A673 (cell line): Measurements from ENCODE around the gene PLCB4. TPM values are rescaled to one million over a fixed set of nuclear protein-coding genes. Genes with fewer than 3 reads are reported as not detected.

Experiments used
- BruUV-seq: library from RNA; stranded (reverse); fragments of 400-500 nt; replicated peaks from 2 replicates; lab custom pipeline; 2021; lab: Mats Ljungman, UMichigan
- CTCF ChIA-PET: fragments of 300-600 bp; sonication (Branson Sonifier 250); formaldehyde crosslinking; loops from one replicate; lab custom pipeline; 2022; ENCODE audit warnings: antibody characterized with exemption; lab: Charles Lee
- POLR2A ChIA-PET: fragments of 300-600 bp; sonication (Branson Sonifier 250); formaldehyde crosslinking; loops from one replicate; lab custom pipeline; 2022; ENCODE audit warnings: antibody characterized with exemption; ENCODE audit not compliant: low non-redundant PET; lab: Charles Lee
- DNase-seq: peaks from one replicate; pipeline ENCODE4 v3.0.0-alpha.2; 2015; ENCODE audit warnings: low spot score
- H3K27ac ChIP-seq: fragments of 200-600 bp; sonication (generic); 2 replicates; pipeline ENCODE4 v1.5.1; 2016; ENCODE audit warnings: mixed run types, low read depth, mild to moderate bottlenecking, mixed read lengths, antibody characterized with exemption, low read length; ENCODE audit not compliant: poor library complexity, severe bottlenecking
- H3K27me3 ChIP-seq: fragments of 200-600 bp; sonication (generic); replicated peaks from 2 replicates; pipeline ENCODE4 v1.6.1; 2017; ENCODE audit warnings: mixed run types, low read depth, mild to moderate bottlenecking, mixed read lengths, antibody characterized with exemption, low read length; ENCODE audit not compliant: insufficient read depth, poor library complexity
- H3K36me3 ChIP-seq: fragments of 200-600 bp; sonication (generic); 2 replicates; pipeline ENCODE4 v1.6.1; 2016; ENCODE audit warnings: mixed run types, mild to moderate bottlenecking, mixed read lengths, antibody characterized with exemption, low read length; ENCODE audit not compliant: insufficient read depth, poor library complexity, severe bottlenecking
- H3K4me1 ChIP-seq: fragments of 200-600 bp; sonication (generic); 2 replicates; pipeline ENCODE4 v1.6.1; 2017; ENCODE audit warnings: mixed run types, mild to moderate bottlenecking, mixed read lengths, antibody characterized with exemption, low read length; ENCODE audit not compliant: insufficient read depth, poor library complexity, severe bottlenecking
- H3K4me3 ChIP-seq: fragments of 200-600 bp; sonication (generic); 2 replicates; pipeline ENCODE4 v1.5.1; 2016; ENCODE audit warnings: low read depth, mixed run types, mild to moderate bottlenecking, mixed read lengths, low read length; ENCODE audit not compliant: poor library complexity, severe bottlenecking
- H3K9me3 ChIP-seq: fragments of 200-600 bp; sonication (generic); 2 replicates; pipeline ENCODE4 v1.6.1; 2016; ENCODE audit warnings: mixed run types, low read depth, mild to moderate bottlenecking, mixed read lengths, antibody characterized with exemption, low read length; ENCODE audit not compliant: poor library complexity, severe bottlenecking
- EZH2 ChIP-seq: fragments of 200-600 bp; sonication (generic); IDR thresholded peaks from 2 replicates; pipeline ENCODE4 v1.6.1; 2017; ENCODE audit warnings: borderline replicate concordance, low read depth, mild to moderate bottlenecking, mixed read lengths, antibody characterized with exemption, low read length; ENCODE audit not compliant: poor library complexity, severe bottlenecking
- intact Hi-C: fragments of 100-400 bp; cut with micrococcal nuclease; formaldehyde crosslinking; loops from one replicate; pipeline ENCODE4 v1.10.0; 2022; ENCODE audit not compliant: unreplicated experiment
- total RNA-seq: library from RNA; stranded (reverse); gene quantifications from 2 replicates; pipeline ENCODE4 v1.2.3, GENCODE V29; 2021
- TF ChIP-seq, protein P1 (sequence below): fragments of 300-800, 200-600 bp; sonication (generic); conservative IDR thresholded peaks from 2 replicates; pipeline ENCODE4 v1.5.1; 2017; ENCODE audit warnings: low read depth, mild to moderate bottlenecking, antibody characterized with exemption, low read length, moderate library complexity, mixed read lengths

PLCB4 gene
- total RNA-seq, 1 experiment from 2014 or later: 6.2 TPM

DNA sequence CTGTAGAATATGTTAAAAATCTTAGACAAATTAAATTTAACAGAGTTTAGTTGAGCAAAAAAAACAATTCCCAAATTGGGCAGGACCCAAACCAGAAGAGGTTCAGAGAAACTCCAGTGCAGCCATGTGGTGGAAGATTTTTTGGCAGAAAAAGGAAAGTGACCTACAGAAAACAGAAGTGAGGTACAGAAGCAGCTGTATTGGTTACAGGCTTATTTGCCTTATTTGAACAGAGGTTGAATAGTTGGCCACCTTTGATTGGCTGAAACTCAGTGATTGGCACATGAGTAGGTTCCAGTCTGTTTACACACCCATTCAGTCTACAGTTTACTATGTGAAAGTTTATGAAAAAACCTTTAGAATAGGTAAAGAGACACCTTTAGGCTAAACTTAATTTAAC is 334.6 kb downstream of the PLCB4 start:
- CTCF ChIA-PET: no interaction called here

DNA sequence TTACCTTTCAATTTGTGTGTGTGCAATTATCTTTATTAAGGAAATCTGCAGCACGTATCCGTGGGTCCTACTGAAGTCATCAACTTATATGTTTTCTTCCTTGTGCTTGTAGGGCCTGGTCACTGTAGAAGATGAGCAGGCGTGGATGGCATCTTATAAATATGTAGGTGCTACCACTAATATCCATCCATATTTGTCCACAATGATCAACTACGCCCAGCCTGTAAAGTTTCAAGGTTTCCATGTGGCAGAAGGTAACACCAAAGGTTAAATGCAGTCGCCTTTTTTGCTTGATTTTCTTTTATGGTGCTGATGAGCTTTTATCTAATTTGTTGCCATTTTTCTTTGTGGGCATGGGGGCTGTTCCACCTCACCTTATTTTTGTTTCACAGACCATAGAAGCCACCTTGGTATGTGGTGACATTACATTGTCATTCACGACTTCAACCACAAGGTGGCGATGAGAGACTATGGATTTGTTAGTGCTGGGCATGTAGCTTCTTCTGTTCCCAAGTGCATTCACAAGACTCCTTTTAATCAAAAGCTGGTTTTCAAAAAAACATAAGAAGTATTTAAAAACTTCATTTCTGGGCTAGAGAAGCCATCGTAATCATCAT is 339.0 kb downstream of the PLCB4 start:
- no peak for TF ChIP-seq EZH2
- TF ChIP-seq, protein P1, sequence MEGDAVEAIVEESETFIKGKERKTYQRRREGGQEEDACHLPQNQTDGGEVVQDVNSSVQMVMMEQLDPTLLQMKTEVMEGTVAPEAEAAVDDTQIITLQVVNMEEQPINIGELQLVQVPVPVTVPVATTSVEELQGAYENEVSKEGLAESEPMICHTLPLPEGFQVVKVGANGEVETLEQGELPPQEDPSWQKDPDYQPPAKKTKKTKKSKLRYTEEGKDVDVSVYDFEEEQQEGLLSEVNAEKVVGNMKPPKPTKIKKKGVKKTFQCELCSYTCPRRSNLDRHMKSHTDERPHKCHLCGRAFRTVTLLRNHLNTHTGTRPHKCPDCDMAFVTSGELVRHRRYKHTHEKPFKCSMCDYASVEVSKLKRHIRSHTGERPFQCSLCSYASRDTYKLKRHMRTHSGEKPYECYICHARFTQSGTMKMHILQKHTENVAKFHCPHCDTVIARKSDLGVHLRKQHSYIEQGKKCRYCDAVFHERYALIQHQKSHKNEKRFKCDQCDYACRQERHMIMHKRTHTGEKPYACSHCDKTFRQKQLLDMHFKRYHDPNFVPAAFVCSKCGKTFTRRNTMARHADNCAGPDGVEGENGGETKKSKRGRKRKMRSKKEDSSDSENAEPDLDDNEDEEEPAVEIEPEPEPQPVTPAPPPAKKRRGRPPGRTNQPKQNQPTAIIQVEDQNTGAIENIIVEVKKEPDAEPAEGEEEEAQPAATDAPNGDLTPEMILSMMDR: peak; percentile 86
- no peak overlapping the region for H3K27ac ChIP-seq
- ChIA-PET POLR2A (no interaction called here), CTCF (interaction anchor here (0.6 to 3.0 kb wide), 6 partner anchors 15 to 1411 kb away, joined by 3 to 57 read pairs (median 6); no protein-coding TSS in a partner anchor)
- H3K27me3 ChIP-seq: no peaks in the 10 kb centered on the region
- peak; percentile 67 for DNase-seq
- no peaks in the 10 kb centered on the region for H3K9me3 ChIP-seq
- intact Hi-C loops: loop anchor here (1.0 kb wide), 1 partner anchor 202 kb away; no protein-coding TSS in a partner anchor
- no peaks in the 10 kb centered on the region for H3K36me3 ChIP-seq
- no peaks in the 10 kb centered on the region for H3K4me1 ChIP-seq
- H3K4me3 ChIP-seq: no peak overlapping the region
- no TSS peak for BruUV-seq

More for the DNA sequence above, 334.6 kb downstream of the PLCB4 start:
- no peak overlapping the region for H3K27ac ChIP-seq
- TF ChIP-seq EZH2: no peak
- TF ChIP-seq, protein P1: no peak
- no peaks in the 10 kb centered on the region for H3K9me3 ChIP-seq
- intact Hi-C loops: no loop called here
- no peaks in the 10 kb centered on the region for H3K4me1 ChIP-seq
- POLR2A ChIA-PET: no interaction called here
- no peaks in the 10 kb centered on the region for H3K36me3 ChIP-seq
- no TSS peak for BruUV-seq
- no peak overlapping the region for H3K4me3 ChIP-seq
- H3K27me3 ChIP-seq: no peaks in the 10 kb centered on the region
- no peak for DNase-seq

DNA sequence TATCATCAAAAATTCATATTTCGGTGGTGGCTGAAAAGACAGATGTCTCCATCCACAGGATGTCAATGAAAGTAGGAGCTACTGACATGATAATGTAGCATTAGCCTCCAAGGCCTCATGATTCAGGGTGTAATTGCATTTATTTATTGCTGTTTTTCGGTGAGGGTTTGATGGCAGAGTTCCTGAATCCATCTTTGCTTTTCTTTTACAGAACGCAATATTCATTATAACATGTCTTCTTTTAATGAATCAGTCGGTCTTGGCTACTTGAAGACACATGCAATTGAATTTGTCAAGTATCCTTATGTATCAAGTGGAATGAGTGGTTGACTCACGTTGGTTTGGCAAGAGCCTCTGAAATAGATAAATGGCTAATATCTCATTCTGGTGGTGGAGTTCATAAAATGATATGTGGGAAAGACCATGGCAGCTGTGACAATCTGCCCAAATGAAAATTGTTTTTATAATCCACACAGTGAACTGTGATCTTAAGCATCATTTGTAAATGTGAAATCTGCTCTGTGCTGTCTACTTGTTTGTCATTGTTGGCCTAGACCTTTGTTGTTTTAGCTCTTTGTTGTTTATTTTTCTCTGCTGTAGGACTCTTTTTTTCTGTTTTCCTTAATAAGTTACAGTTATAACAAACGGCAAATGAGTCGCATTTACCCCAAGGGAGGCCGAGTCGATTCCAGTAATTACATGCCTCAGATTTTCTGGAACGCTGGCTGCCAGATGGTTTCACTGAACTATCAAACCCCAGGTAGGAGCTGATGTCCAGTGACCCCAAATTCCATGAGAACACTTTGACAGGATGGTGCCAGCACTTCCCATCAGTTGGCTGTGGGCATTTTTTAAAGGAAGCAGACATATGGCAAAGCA is 339.8 kb downstream of the PLCB4 start:
- intact Hi-C loops: loop anchor here (1.0 kb wide), 1 partner anchor 202 kb away; no protein-coding TSS in a partner anchor
- no peak for DNase-seq
- no peak overlapping the region for H3K27ac ChIP-seq
- no TSS peak for BruUV-seq
- H3K36me3 ChIP-seq: no peaks in the 10 kb centered on the region
- no peaks in the 10 kb centered on the region for H3K4me1 ChIP-seq
- POLR2A ChIA-PET: no interaction called here
- no peaks in the 10 kb centered on the region for H3K27me3 ChIP-seq
- H3K9me3 ChIP-seq: no peaks in the 10 kb centered on the region
- CTCF ChIA-PET: interaction anchor here (0.6 to 3.0 kb wide), 6 partner anchors 15 to 1412 kb away, joined by 3 to 57 read pairs (median 6); no protein-coding TSS in a partner anchor
- no peak overlapping the region for H3K4me3 ChIP-seq
- TF ChIP-seq, protein P1: 0 out of 2 replicates have a peak, but pooled peaks have one; percentile 6
- TF ChIP-seq EZH2: no peak
